ENCODE results near the gene ANKRD11.

ANKRD11 gene

DNA sequence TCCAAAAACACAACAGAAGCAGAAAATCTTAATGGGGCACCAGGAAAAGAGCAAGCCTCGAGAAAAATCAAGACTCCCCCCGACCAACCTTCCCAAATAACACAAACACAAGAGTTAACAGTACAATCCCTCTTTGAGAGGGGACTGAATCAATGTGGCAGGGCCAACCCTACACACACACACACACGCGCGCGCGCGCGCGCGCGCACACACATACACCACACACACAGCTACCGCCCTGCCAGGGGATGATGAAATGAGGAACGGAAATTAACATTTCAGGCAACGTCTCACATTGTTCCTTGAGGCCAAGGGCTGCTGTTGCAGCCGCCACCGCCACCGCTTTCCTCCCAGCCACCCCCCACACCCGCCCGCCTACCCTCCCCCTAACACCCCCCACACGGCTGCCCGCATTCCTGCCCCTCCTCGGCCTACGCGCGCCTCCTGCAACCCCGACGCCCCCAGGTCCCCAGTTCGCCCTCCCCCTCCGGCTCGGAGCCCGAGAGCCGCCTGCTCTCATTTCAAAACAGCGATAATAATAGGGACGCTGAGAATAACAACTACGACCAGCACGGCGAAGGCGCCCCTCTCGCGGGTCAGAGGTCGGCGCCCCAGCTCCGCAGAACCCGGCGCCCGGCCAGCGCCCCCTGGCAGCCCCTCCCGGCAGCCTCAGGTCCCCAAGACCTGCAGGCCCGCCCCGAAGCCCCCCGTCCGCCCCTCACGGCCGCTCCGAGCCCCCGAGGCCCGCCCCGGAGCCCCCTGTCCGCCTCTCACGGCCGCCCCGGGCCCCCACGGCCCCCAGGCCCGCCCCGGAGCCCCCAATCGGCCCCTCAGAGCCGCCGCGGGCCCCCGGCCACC is 1.1 kb downstream of the ANKRD11 start:
- H3K9me3 ChIP-seq (ENCODE audit: severe bottlenecking), result no peaks in the 10 kb centered on the region

DNA sequence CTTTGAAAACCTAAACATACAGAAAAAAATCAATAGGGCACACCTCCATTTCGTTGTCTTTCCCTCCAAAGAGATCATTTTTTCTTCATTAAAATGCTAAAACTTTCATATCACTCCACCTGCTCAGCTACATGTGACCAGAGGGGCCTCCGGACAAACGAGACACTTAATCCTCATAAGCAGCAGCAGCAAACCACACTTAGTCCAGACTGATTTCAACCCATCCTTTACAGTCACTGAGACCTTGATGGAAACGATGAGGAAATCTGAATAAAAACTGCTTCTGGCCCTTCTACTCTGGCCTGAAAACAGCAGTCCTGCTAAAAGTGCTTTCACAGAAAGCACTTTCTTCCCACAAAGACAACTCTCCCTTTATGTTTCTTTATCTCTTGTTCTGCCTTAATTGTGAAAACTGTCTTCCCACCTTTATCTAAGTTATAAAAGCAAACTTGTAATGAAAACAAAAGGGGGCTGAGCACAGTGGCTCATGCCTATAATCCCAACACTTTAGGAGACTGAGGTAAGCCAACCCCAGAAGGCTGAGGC is 4.6 kb downstream of the ANKRD11 start:
- H3K27ac ChIP-seq (ENCODE audit: poor library complexity, severe bottlenecking), result peak overlapping the region; percentile 2
- no peak for ATAC-seq (ENCODE audit: low read depth)
- peaks cover 72% of the 10 kb centered on the region for H3K4me1 ChIP-seq (ENCODE audit: insufficient read depth, poor library complexity, severe bottlenecking)
- no peaks in the 10 kb centered on the region for H3K27me3 ChIP-seq (ENCODE audit: insufficient read depth, poor library complexity, severe bottlenecking)
- no peak overlapping the region for H3K4me3 ChIP-seq (ENCODE audit: severe bottlenecking)
- no peaks in the 10 kb centered on the region for H3K9me3 ChIP-seq (ENCODE audit: severe bottlenecking)
- no peak for TF ChIP-seq CTCF (IDR thresholded peaks at IDR 0.05; ENCODE audit: poor library complexity, severe bottlenecking)
- no peak for DNase-seq (ENCODE audit: low spot score)
- peaks cover 43% of the 10 kb centered on the region for H3K36me3 ChIP-seq (ENCODE audit: low read depth)

More for the DNA sequence above, 1.1 kb downstream of the ANKRD11 start:
- no peak for TF ChIP-seq CTCF (IDR thresholded peaks at IDR 0.05; ENCODE audit: poor library complexity, severe bottlenecking)
- H3K27ac ChIP-seq (ENCODE audit: poor library complexity, severe bottlenecking), result peak overlapping the region; percentile 91
- no peaks in the 10 kb centered on the region for H3K27me3 ChIP-seq (ENCODE audit: insufficient read depth, poor library complexity, severe bottlenecking)
- peaks cover 24% of the 10 kb centered on the region for H3K36me3 ChIP-seq (ENCODE audit: low read depth)
- peak; percentile 79 for DNase-seq (ENCODE audit: low spot score)
- peak; percentile 40 for ATAC-seq (ENCODE audit: low read depth)
- peaks cover 41% of the 10 kb centered on the region for H3K4me1 ChIP-seq (ENCODE audit: insufficient read depth, poor library complexity, severe bottlenecking)
- peak overlapping the region; percentile 71 for H3K4me3 ChIP-seq (ENCODE audit: severe bottlenecking)

DNA sequence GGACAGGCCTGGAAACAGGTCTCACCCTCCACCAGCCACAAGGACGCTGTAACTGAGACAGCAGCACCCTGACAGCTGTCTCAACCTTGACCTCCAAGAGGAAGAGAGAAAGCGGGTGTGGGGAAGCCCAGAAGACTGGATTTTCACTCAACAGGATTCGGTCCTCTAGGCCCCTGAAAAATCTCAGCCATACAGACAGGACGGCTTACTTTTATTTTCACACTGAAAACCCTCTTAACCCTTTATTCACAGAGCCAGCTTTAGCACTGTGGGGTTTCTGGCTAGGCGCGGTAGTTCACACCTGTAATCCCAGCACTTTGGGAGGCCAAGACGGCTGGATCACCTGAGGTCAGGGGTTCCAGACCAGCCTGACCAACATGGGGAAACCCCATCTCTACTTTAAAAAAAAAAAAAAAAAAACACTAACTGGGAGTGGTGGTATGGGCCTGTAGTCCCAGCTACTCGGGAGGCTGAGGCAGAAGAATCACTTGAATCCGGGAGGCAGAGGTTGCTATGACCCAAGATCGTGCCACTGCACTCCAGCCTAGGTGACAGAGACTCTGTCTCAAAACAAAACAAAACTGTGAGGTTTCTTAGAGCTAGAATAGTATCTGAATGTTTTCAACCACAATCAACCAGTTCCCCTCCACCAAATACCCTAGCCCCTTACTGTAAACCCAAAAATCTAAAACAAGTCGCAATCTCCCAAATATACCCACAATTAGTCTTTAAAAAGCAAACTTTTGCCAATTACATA is 5.3 kb downstream of the ANKRD11 start:
- H3K36me3 ChIP-seq (ENCODE audit: low read depth), result peaks cover 43% of the 10 kb centered on the region
- H3K9me3 ChIP-seq (ENCODE audit: severe bottlenecking), result no peaks in the 10 kb centered on the region
- TF ChIP-seq CTCF (IDR thresholded peaks at IDR 0.05; ENCODE audit: poor library complexity, severe bottlenecking), result no peak
- no peak overlapping the region for H3K4me3 ChIP-seq (ENCODE audit: severe bottlenecking)
- H3K27me3 ChIP-seq (ENCODE audit: insufficient read depth, poor library complexity, severe bottlenecking), result no peaks in the 10 kb centered on the region
- ATAC-seq (ENCODE audit: low read depth) (no peak), DNase-seq (ENCODE audit: low spot score) (no peak)
- H3K27ac ChIP-seq (ENCODE audit: poor library complexity, severe bottlenecking), result peak overlapping the region; percentile 2
- peaks cover 77% of the 10 kb centered on the region for H3K4me1 ChIP-seq (ENCODE audit: insufficient read depth, poor library complexity, severe bottlenecking)

- no peak for TF ChIP-seq CTCF (IDR thresholded peaks at IDR 0.05; ENCODE audit: poor library complexity, severe bottlenecking)
- no peak overlapping the region for H3K4me3 ChIP-seq (ENCODE audit: severe bottlenecking)
- H3K27me3 ChIP-seq (ENCODE audit: insufficient read depth, poor library complexity, severe bottlenecking), result no peaks in the 10 kb centered on the region
- DNase-seq (ENCODE audit: low spot score) (no peak), ATAC-seq (ENCODE audit: low read depth) (no peak)
- peaks cover 43% of the 10 kb centered on the region for H3K36me3 ChIP-seq (ENCODE audit: low read depth)
- peak overlapping the region; percentile 88 for H3K27ac ChIP-seq (ENCODE audit: poor library complexity, severe bottlenecking)
- H3K9me3 ChIP-seq (ENCODE audit: severe bottlenecking), result no peaks in the 10 kb centered on the region
- H3K4me1 ChIP-seq (ENCODE audit: insufficient read depth, poor library complexity, severe bottlenecking), result peaks cover 86% of the 10 kb centered on the region
Observed at GRCh38 chr16:89484041-89484501, 6.3 kb downstream of the ANKRD11 start.
